GM12872 (cell line): ENCODE results near the gene MCU.

ENCODE experiments used
- CTCF ChIP-seq: IDR thresholded peaks from 3 replicates; pipeline ENCODE4 v1.5.1; 2011; ENCODE audit warnings: low read depth, mild to moderate bottlenecking, low read length, moderate library complexity; ENCODE audit not compliant: insufficient read depth

Gene MCU

DNA sequence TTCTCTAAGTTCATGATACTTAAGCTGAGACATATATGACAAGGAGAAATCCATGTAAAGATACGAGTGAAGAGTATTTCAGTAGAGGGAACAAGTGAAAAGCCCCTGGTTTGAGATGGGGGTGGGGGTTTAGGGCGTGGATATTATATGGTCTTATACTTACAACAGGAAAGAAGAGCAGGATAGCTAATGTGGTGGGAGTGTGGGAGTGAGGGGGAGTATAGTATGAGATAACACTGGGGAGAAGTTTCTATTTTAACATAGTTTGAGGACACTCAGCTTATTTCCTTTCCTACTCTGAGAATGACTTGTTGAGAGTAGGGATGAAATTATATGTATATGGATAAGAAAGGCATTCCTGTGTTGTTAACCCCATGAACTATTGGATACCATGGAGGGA is 36.5 kb downstream of the MCU start:
- TF ChIP-seq CTCF, result no peak

DNA sequence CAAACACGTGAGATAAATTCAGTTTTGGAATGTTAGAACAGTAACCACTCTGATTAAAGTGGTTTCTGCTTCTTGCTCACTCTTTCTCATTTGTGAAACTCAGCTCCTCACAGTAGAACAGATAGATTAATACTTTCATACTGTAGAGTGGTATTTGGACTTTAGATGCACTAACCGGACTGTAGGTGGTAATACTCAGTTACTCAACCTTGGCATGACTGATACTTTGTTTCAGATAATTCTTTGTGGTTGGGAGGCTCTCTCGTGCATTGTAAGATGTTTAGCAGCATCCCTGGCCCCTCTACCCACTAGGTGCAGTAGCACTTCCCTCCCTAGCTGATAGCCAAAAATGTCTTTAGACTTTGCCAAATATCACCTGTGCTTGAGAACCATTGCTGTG is 37.6 kb downstream of the MCU start:
- no peak for TF ChIP-seq CTCF

GRCh38 chr10:72730479-72730878 is 38.5 kb downstream of the MCU start:
- no peak for TF ChIP-seq CTCF

DNA sequence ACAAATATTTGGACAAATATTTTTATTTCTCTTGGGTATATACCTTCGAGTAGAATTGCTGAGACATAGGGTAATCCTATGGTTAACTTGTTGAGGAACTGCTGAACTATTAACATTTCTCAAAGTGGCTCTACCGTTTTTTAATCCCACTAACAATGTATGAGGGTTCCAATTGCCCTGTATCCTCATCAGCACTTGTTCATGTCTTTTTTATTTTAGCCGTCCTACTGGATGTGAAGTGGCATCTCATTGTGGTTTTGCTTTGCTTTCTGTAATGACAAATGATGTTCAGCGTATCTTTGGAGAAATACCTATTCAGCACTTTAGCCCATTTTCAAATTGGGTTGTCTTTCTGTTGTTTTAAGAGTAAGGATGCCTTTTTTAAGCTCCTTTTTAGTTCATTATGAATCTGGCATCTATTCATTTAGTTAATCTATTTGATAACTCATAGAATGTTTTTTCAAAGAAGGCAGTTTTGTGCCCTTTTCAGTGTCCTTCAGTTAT is 40.0 kb downstream of the MCU start:
- no peak for TF ChIP-seq CTCF

DNA sequence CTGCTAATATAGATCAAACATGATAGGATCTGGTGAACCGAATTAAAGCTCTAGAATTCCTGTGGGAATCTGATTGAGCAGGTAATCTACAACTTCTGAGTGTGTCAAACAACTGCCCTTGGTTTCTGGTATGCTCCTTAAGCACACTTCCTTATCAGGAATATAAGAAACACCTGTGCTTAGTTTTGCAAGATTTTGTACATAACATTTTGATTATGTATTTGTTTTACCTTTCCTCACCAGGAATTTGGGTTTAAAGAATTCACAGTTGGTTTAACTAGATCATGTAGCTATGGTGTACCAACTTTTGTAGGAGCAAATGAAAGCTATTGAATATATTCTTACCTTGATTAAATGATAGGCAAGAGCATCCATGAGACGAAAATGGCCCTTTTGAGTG is 40.6 kb downstream of the MCU start:
- TF ChIP-seq CTCF, result no peak

GRCh38 chr10:72733989-72734388 is 42.0 kb downstream of the MCU start:
- no peak for TF ChIP-seq CTCF

- TF ChIP-seq CTCF, result no peak
These were observed 43.5 kb downstream of the MCU start for GRCh38 chr10:72735288-72735936.
